H1 (cell line): ENCODE data around the gene C22orf31. TPM values are rescaled to one million over a fixed set of nuclear protein-coding genes. Genes with fewer than 3 reads are reported as not detected.

Source experiments
- CEBPB ChIP-seq: IDR thresholded peaks from 2 replicates; pipeline ENCODE4 v1.6.1; 2012; ENCODE audit warnings: low read depth, low read length
- EZH2 ChIP-seq: fragments of 200-600 bp; sonication (generic); IDR thresholded peaks from 2 replicates; pipeline ENCODE4 v1.7.1; 2012; ENCODE audit warnings: low read depth, mild to moderate bottlenecking, moderate library complexity, low read length, inconsistent platforms; ENCODE audit not compliant: severe bottlenecking
- JUND ChIP-seq: IDR thresholded peaks from 2 replicates; pipeline ENCODE4 v1.6.1; 2011; ENCODE audit warnings: mild to moderate bottlenecking, improper control_type of control experiment, low read length
- POLR2AphosphoS5 ChIP-seq: IDR thresholded peaks from 2 replicates; pipeline ENCODE4 v1.6.1; 2011; ENCODE audit warnings: low read depth, low read length
- RXRA ChIP-seq: IDR thresholded peaks from 2 replicates; pipeline ENCODE4 v1.6.1; 2011; ENCODE audit warnings: low read depth, mild to moderate bottlenecking, low read length, moderate library complexity; ENCODE audit not compliant: insufficient read depth
- SIRT6 ChIP-seq: IDR thresholded peaks from one replicate; pipeline ENCODE4 v1.7.1; 2012; ENCODE audit warnings: low read length, inconsistent platforms
- SP2 ChIP-seq: IDR thresholded peaks from 2 replicates; pipeline ENCODE4 v1.6.1; 2012; ENCODE audit warnings: mild to moderate bottlenecking, low read length, inconsistent platforms
- SUZ12 ChIP-seq: fragments of 200-600 bp; sonication (generic); IDR thresholded peaks from 2 replicates; pipeline ENCODE4 v1.6.1; 2012; ENCODE audit warnings: mild to moderate bottlenecking, inconsistent platforms, low read length, moderate library complexity, mixed read lengths
- TBP ChIP-seq: IDR thresholded peaks from 2 replicates; pipeline ENCODE4 v1.6.1; 2011; ENCODE audit warnings: low read depth, low read length, improper control_type of control experiment
- polyA plus RNA-seq, 7 experiments: library from polyadenylated mRNA; depleted of rRNA in 3 of 7; stranded (reverse) in 5 of 7; unstranded in 2 of 7; fragments of >200 nt in 5 of 7; fragments of 200-250 nt in 2 of 7; gene quantifications; 1 replicate in 5 of 7; 2 replicates in 1 of 7; 4 replicates in 1 of 7; pipeline versions ENCODE4 v1.2.1 to v1.2.3, GENCODE V29; 2011 to 2013; ENCODE audit warnings: missing spikeins in 2 of 7, mixed read lengths in 2 of 7
- total RNA-seq: library from RNA; stranded (reverse); fragmentation: NEBNext Ultra II Directional; extraction: Animal tissue kit (Norgen Biotek cat#: 25700); gene quantifications from 2 replicates; pipeline ENCODE4 v1.2.1, GENCODE V29; 2021
- TF ChIP-seq, protein P1 (sequence below): fragments of 300-600 bp; sonication (generic); IDR thresholded peaks from 2 replicates; pipeline ENCODE4 v1.7.1; 2012; ENCODE audit warnings: low read length, moderate library complexity, mild to moderate bottlenecking, inconsistent platforms; ENCODE audit not compliant: insufficient replicate concordance
- TF ChIP-seq, protein P2 (sequence below): IDR thresholded peaks from 2 replicates; pipeline ENCODE4 v1.6.1; 2012; ENCODE audit warnings: inconsistent platforms

Gene C22orf31
- total and polyA plus RNA-seq, 2 of the 8 experiments (the other 6 are each of a cell fraction or from before 2014, with no cell fraction given): not detected

DNA sequence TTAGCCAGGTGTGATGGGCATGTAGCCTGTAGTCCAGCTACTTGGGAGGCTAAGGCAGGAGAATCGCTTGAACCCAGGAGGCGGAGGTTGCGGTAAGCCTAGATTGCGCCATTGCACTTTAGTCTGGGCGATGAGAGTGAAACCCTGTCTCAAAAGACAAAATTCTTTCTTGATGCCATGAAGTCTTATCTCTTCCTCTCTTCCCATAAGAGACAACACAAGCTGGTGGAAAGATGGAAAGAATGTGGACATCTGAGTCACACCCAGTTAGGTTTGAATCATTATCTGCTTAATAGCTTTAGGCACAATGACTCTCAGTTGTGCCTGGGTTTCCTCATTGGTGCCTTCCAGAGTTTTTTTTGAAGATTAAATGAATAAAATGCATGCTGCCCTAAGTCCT, 46.5 kb upstream of the C22orf31 start (continued):
- TF ChIP-seq, protein P1, sequence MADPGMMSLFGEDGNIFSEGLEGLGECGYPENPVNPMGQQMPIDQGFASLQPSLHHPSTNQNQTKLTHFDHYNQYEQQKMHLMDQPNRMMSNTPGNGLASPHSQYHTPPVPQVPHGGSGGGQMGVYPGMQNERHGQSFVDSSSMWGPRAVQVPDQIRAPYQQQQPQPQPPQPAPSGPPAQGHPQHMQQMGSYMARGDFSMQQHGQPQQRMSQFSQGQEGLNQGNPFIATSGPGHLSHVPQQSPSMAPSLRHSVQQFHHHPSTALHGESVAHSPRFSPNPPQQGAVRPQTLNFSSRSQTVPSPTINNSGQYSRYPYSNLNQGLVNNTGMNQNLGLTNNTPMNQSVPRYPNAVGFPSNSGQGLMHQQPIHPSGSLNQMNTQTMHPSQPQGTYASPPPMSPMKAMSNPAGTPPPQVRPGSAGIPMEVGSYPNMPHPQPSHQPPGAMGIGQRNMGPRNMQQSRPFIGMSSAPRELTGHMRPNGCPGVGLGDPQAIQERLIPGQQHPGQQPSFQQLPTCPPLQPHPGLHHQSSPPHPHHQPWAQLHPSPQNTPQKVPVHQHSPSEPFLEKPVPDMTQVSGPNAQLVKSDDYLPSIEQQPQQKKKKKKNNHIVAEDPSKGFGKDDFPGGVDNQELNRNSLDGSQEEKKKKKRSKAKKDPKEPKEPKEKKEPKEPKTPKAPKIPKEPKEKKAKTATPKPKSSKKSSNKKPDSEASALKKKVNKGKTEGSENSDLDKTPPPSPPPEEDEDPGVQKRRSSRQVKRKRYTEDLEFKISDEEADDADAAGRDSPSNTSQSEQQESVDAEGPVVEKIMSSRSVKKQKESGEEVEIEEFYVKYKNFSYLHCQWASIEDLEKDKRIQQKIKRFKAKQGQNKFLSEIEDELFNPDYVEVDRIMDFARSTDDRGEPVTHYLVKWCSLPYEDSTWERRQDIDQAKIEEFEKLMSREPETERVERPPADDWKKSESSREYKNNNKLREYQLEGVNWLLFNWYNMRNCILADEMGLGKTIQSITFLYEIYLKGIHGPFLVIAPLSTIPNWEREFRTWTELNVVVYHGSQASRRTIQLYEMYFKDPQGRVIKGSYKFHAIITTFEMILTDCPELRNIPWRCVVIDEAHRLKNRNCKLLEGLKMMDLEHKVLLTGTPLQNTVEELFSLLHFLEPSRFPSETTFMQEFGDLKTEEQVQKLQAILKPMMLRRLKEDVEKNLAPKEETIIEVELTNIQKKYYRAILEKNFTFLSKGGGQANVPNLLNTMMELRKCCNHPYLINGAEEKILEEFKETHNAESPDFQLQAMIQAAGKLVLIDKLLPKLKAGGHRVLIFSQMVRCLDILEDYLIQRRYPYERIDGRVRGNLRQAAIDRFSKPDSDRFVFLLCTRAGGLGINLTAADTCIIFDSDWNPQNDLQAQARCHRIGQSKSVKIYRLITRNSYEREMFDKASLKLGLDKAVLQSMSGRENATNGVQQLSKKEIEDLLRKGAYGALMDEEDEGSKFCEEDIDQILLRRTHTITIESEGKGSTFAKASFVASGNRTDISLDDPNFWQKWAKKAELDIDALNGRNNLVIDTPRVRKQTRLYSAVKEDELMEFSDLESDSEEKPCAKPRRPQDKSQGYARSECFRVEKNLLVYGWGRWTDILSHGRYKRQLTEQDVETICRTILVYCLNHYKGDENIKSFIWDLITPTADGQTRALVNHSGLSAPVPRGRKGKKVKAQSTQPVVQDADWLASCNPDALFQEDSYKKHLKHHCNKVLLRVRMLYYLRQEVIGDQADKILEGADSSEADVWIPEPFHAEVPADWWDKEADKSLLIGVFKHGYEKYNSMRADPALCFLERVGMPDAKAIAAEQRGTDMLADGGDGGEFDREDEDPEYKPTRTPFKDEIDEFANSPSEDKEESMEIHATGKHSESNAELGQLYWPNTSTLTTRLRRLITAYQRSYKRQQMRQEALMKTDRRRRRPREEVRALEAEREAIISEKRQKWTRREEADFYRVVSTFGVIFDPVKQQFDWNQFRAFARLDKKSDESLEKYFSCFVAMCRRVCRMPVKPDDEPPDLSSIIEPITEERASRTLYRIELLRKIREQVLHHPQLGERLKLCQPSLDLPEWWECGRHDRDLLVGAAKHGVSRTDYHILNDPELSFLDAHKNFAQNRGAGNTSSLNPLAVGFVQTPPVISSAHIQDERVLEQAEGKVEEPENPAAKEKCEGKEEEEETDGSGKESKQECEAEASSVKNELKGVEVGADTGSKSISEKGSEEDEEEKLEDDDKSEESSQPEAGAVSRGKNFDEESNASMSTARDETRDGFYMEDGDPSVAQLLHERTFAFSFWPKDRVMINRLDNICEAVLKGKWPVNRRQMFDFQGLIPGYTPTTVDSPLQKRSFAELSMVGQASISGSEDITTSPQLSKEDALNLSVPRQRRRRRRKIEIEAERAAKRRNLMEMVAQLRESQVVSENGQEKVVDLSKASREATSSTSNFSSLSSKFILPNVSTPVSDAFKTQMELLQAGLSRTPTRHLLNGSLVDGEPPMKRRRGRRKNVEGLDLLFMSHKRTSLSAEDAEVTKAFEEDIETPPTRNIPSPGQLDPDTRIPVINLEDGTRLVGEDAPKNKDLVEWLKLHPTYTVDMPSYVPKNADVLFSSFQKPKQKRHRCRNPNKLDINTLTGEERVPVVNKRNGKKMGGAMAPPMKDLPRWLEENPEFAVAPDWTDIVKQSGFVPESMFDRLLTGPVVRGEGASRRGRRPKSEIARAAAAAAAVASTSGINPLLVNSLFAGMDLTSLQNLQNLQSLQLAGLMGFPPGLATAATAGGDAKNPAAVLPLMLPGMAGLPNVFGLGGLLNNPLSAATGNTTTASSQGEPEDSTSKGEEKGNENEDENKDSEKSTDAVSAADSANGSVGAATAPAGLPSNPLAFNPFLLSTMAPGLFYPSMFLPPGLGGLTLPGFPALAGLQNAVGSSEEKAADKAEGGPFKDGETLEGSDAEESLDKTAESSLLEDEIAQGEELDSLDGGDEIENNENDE: no peak
- no peak for TF ChIP-seq SP2
- no peak for TF ChIP-seq SUZ12
- TF ChIP-seq EZH2: no peak
- no peak for TF ChIP-seq TBP
- no peak for TF ChIP-seq RXRA
- no peak for TF ChIP-seq CEBPB
- no peak for TF ChIP-seq POLR2AphosphoS5
- no peak for TF ChIP-seq SIRT6
- TF ChIP-seq, protein P2, sequence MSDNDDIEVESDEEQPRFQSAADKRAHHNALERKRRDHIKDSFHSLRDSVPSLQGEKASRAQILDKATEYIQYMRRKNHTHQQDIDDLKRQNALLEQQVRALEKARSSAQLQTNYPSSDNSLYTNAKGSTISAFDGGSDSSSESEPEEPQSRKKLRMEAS: no peak
- TF ChIP-seq JUND: no peak
